Neural crest cell (in vitro differentiated cells): ENCODE data around the gene CNTD1. TPM values are rescaled to one million over a fixed set of nuclear protein-coding genes. Genes with fewer than 3 reads are reported as not detected.
"Not testable (repeated sequence)": the region's sequence is repeated elsewhere in the genome, so short reads cannot be mapped to it uniquely, and the experiment has no call there.

ENCODE experiments used
- DNase-seq: peaks from one replicate; pipeline ENCODE4 v3.0.0; 2021; ENCODE audit warnings: low read depth, mixed read lengths, low spot score
- H3K27ac Mint-ChIP-seq: one replicate; pipeline ENCODE4 v1.8.0; 2021; ENCODE audit warnings: mild to moderate bottlenecking, mixed read lengths; ENCODE audit not compliant: unreplicated experiment
- H3K27me3 Mint-ChIP-seq: 2 replicates; pipeline ENCODE4 v1.8.0; 2021; ENCODE audit warnings: low read depth, mild to moderate bottlenecking, mixed read lengths
- H3K36me3 Mint-ChIP-seq: 2 replicates; pipeline ENCODE4 v1.8.0; 2021; ENCODE audit warnings: low read depth, mild to moderate bottlenecking, mixed read lengths
- H3K4me1 Mint-ChIP-seq: 2 replicates; pipeline ENCODE4 v1.8.0; 2021; ENCODE audit warnings: mixed read lengths
- H3K4me3 Mint-ChIP-seq: one replicate; pipeline ENCODE4 v1.8.0; 2021; ENCODE audit warnings: mild to moderate bottlenecking, mixed read lengths
- H3K9me3 Mint-ChIP-seq: 2 replicates; pipeline ENCODE4 v1.8.0; 2021; ENCODE audit warnings: mixed read lengths
- CTCF ChIP-seq: fragments of 200-600 bp; sonication (generic); conservative IDR thresholded peaks from 2 replicates; pipeline ENCODE4 v1.5.0; 2021; ENCODE audit warnings: antibody characterized with exemption, mild to moderate bottlenecking
- total RNA-seq: library from RNA; stranded (reverse); gene quantifications from 2 replicates; pipeline ENCODE4 v1.2.1, GENCODE V29; 2021

Gene CNTD1
- total RNA-seq, 1 donor from 2014 or later, result not detected

DNA sequence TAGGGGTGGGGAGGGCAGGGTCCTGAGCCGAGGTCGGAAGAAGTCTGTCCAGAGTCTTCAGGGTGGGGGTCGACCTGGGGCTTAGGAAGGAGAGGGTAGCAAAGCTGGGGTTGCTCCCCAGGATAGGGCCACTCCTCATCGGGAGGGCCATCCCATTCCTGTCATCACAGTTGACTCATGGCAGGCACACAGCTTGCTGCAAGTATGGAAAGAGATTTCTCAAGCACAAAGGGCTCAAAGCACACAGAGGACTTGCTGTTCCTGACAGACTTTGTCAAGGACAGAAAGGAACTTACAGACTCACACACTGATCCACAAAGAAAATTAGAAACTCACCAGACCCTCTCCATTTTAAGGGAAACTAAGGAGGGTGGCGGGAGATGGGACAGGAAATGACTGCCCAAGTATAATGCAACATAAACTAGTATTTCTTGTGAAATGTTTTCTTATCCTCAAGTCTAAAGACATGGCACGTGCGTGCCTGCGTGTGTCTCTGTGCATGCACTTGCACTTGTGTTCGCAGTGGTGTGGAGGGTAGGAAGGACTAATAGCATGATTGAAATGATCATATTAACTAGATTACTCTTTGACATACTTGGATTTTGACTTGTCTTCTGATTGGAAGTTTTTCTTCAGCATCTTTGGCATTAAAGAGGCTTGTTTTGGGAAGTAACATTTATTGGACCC lies 48.1 kb downstream of the CNTD1 start:
- H3K4me3 Mint-ChIP-seq, result no peak overlapping the region
- TF ChIP-seq CTCF, result no peak
- no peak for DNase-seq
- no peaks in the 10 kb centered on the region for H3K9me3 Mint-ChIP-seq
- H3K27ac Mint-ChIP-seq, result no peak overlapping the region
- H3K27me3 Mint-ChIP-seq, result no peaks in the 10 kb centered on the region
- no peaks in the 10 kb centered on the region for H3K36me3 Mint-ChIP-seq
- no peaks in the 10 kb centered on the region for H3K4me1 Mint-ChIP-seq

- no peak for DNase-seq
- Mint-ChIP-seq H3K9me3 (no peaks in the 10 kb centered on the region), H3K4me1 (no peaks in the 10 kb centered on the region), H3K27me3 (no peaks in the 10 kb centered on the region), H3K36me3 (no peaks in the 10 kb centered on the region), H3K4me3 (no peak overlapping the region), H3K27ac (no peak overlapping the region)
- no peak for TF ChIP-seq CTCF
Observed at GRCh38 chr17:42848093-42848492, 49.4 kb downstream of the CNTD1 start.

- Mint-ChIP-seq H3K9me3 (no peaks in the 10 kb centered on the region), H3K36me3 (no peaks in the 10 kb centered on the region), H3K27ac (no peak overlapping the region), H3K4me3 (no peak overlapping the region), H3K27me3 (no peaks in the 10 kb centered on the region), H3K4me1 (no peaks in the 10 kb centered on the region)
- no peak for DNase-seq
- TF ChIP-seq CTCF, result no peak
Observed at GRCh38 chr17:42849031-42849430, 50.4 kb downstream of the CNTD1 start.

DNA sequence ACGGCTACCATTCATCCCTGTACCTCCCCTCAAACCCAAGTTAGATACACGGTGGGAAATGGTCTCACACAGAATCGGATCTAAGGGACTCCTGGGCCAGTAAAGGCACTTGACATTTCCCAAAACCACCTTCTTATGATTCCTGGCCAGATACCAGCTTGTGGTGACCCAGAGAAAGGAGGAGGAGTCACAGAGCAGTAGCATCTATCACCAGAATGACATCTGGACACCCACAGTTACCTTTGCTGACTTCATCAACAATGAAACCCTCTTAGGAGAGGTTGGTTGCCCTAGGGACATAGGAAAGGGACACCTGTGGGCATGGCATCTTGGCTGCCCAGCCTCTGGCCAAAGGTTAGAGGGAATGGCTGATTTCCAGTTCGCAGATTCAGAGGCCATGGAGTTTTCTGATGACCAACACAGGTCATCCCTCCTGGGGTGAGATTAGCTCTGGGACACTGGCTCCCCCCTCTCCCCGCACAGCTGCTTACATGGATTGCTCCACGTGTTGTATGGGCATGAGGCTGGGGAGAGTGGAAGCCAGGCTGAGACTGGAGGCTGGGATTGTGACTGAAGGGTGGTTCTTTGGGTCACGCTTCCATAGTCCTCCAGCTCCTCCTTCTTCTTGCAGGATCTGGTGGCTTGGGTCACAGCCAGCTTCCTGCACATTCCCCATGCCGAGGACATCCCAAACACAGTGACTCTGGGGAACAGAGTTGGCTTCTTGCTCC lies 51.0 kb downstream of the CNTD1 start:
- Mint-ChIP-seq H3K4me3 (no peak overlapping the region), H3K27ac (peak overlapping the region; percentile 81), H3K36me3 (no peaks in the 10 kb centered on the region), H3K27me3 (no peaks in the 10 kb centered on the region), H3K9me3 (no peaks in the 10 kb centered on the region), H3K4me1 (no peaks in the 10 kb centered on the region)
- no peak for DNase-seq
- TF ChIP-seq CTCF, result no peak

GRCh38 chr17:42850954-42851353 lies 52.3 kb downstream of the CNTD1 start, which contains the start of gene AOC3:
Gene AOC3 (plus strand): TSS chr17:42851199. CDS start chr17:42851344, 145 bp downstream.
- no peak for DNase-seq
- Mint-ChIP-seq H3K9me3 (no peaks in the 10 kb centered on the region), H3K27ac (no peak within 1 kb of the TSS), H3K4me3 (no peak within 1 kb of the TSS), H3K36me3 (no peaks in the 10 kb centered on the region), H3K27me3 (no peaks in the 10 kb centered on the region), H3K4me1 (peaks cover 8% of the 10 kb centered on the region)
- no peak for TF ChIP-seq CTCF

GRCh38 chr17:42851371-42852240 lies 52.9 kb downstream of the CNTD1 start:
- not testable (repeated sequence) for H3K27ac Mint-ChIP-seq, H3K4me3 Mint-ChIP-seq, H3K4me1 Mint-ChIP-seq, DNase-seq, H3K27me3 Mint-ChIP-seq, H3K36me3 Mint-ChIP-seq, H3K9me3 Mint-ChIP-seq
